NB4 (cell line): ENCODE data around the gene DPT.

Experiments used
- DNase-seq: peaks from one replicate; pipeline ENCODE4 v3.0.0; 2010; ENCODE audit warnings: low read depth
- H3K4me3 ChIP-seq: one replicate; pipeline ENCODE4 v1.5.1; 2011; ENCODE audit warnings: mild to moderate bottlenecking, low read depth, low read length, moderate library complexity
- CTCF ChIP-seq: IDR thresholded peaks from one replicate; pipeline ENCODE4 v1.5.1; 2012; ENCODE audit warnings: low read depth, low read length
- MAX ChIP-seq: IDR thresholded peaks from 2 replicates; pipeline ENCODE4 v1.6.1; 2011; ENCODE audit warnings: low read depth, low read length
- MYC ChIP-seq: IDR thresholded peaks from 2 replicates; pipeline ENCODE4 v1.6.1; 2011; ENCODE audit warnings: low read depth, low read length
- POLR2A ChIP-seq: IDR thresholded peaks from 2 replicates; pipeline ENCODE4 v1.6.1; 2011; ENCODE audit warnings: mild to moderate bottlenecking; ENCODE audit not compliant: insufficient read length; ENCODE audit errors: extremely low read depth

The DPT gene

GRCh38 chr1:168726719-168727118, 2.3 kb downstream of the DPT start:
- no peak overlapping the region for H3K4me3 ChIP-seq
- no peak for DNase-seq
- TF ChIP-seq MYC (no peak), CTCF (no peak), MAX (no peak), POLR2A (no peak)

- TF ChIP-seq CTCF (no peak), POLR2A (no peak), MYC (no peak), MAX (no peak)
- no peak for DNase-seq
- H3K4me3 ChIP-seq, result no peak overlapping the region
Measured at GRCh38 chr1:168726281-168726680, 2.7 kb downstream of the DPT start.

- H3K4me3 ChIP-seq, result no peak overlapping the region
- DNase-seq, result no peak
- no peak for TF ChIP-seq MAX
- no peak for TF ChIP-seq CTCF
- TF ChIP-seq POLR2A, result no peak
Measured at GRCh38 chr1:168725831-168726230, 3.2 kb downstream of the DPT start.

DNA sequence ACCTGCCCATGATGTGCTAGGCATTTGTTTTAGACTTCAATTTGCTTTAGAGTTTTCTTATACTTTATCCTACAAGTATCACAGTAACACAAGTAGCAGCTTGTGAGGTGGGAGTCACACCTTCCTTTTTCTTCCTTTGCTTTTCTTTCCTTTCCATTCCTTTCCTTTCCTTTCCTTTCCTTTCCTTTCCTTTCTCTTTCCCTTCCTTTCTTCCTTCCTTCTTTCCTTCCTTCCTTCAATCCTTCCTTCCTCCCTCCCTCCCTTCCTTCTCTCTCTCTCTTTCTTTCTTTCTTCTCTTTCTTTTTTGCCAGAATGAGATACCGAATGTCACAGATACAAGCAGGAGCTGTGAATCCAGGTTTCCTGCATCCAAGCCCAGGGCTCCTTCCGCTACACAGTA, 3.9 kb downstream of the DPT start:
- no peak overlapping the region for H3K4me3 ChIP-seq
- no peak for DNase-seq
- TF ChIP-seq POLR2A (no peak), CTCF (no peak), MAX (no peak), MYC (no peak)

DNA sequence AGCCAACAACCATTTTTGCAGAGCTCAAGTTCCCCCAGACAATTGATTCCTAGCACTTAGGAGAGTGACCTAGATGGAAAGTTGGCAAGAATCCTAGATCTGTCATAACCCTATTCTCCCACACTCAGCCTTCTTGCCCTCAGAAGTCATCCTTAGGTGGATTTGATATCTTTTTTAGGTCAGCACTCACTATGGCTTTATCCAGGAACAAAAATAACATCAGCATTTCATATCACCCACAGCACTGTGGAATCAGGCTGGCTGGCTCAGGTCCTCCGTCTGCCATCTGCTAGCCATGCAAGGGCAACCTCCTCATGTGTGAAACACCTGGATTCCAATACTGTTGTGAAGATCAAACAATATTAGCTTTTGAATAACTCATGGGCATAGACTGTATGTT, 6.0 kb downstream of the DPT start:
- no peak overlapping the region for H3K4me3 ChIP-seq
- TF ChIP-seq MYC (no peak), POLR2A (no peak), CTCF (no peak), MAX (no peak)
- no peak for DNase-seq

- no peak overlapping the region for H3K4me3 ChIP-seq
- no peak for DNase-seq
- TF ChIP-seq MYC, result no peak
- no peak for TF ChIP-seq POLR2A
- no peak for TF ChIP-seq CTCF
- TF ChIP-seq MAX, result no peak
Measured at GRCh38 chr1:168720839-168721238, 8.2 kb downstream of the DPT start.
